Stimulated activated CD8-positive, alpha-beta memory T cell treated with anti-CD3 and anti-CD28 coated beads, Interleukin-7, amount 100 ng/mL, for 1 hour (primary cell): ENCODE results near the gene KIF6.
"Not testable (repeated sequence)": the region's sequence is repeated elsewhere in the genome, so short reads cannot be mapped to it uniquely, and the experiment has no call there.

Source experiments
- DNase-seq, 2 donors: peaks; one replicate each; pipeline ENCODE4 v3.0.0-alpha.2; 2020; ENCODE audit warnings: low read depth in 2 of 2

The KIF6 gene

DNA sequence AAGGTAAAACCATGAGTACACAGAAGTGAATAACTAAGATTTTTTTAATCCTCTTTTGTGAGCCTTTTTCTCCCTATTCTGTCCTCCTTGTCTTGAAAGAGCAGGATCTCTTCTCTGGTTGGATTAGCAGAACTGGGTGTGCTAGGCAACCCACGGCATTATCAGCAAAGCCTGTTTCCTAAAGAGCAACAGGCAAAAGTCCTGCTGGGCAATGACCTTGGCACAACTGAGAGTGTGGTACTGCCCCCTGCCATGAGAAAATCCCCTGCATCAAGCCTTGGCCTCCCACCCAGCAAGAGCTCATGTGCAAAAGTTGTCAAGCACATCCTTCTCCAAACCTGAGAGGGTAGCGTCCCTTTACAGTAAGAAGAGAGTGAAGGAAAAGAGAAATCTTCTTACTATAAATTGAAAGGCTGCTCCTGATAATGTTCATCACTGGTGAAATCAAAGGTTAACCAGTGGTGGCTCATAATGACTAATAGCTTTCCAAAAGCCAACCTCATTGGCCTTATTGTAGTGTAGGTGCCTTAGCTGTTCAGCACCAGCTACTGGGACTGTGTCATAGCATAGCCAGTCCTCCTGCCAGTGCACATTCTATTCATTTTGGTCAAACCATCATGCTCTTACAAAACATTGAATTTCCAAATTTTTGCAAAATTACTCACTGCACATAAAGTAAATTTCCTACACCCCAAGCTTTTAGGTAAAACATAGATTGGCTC lies 17.1 kb downstream of the KIF6 start:
- DNase-seq: no peak

DNA sequence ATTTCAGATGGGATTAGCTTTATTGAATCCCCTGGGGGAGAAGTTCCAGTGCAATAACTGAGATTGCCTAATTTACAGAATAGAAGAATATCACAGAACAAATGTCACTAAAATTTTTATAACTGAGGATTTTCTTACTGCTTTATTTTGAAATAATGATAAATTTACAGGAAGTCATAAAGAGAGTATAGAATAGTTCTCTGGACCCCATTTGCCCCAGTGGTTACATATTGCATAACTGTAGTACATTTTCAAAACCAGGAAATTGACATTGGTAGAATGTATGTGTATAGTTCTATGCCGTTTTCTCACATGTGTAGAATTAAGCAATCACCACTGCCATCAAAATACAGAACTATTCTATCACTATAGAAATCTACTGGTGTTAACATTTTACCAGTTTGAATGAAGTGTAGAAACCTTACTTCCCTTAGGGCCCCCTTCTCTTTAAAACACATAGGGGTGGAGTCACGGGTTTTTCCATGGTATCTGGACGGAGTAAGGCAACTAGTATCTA lies 18.3 kb downstream of the KIF6 start:
- DNase-seq: no peak

DNA sequence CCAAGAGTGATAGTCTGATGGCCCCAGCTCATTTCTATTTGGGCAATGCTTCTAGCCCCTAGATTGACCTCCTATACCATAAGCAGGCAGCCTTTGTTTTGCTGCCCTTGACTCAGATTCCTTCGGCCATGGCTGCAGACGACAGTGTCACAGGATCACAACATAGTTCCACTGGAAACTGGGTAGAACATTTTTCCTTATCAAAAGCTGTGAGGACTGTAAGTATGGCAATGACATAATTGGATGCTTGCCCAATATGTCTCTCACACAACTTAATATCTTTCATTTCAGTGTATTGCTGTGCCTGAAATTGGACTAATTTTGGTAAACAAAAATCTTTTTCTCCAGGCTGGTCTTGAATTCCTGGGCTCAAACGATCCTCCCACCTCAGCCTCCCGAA lies 22.9 kb downstream of the KIF6 start:
- DNase-seq: no peak

DNA sequence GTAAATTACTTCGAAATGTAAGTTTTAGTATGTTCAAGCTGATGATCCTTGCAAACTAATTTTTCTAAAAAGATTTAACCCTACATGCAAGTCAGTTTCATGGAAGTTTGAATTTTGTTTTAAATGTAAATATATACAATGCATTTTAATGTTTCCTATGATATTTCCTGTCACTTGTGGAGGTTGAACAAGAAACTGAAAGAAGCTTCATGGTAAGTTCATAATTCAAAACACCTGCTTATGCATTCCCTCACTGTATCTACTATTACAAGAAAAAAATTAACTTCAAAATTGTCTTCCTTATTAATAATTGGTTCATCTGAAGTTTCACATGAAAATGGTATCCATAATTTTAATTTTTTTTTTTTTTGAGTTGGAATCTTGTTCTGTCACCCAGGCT lies 24.8 kb downstream of the KIF6 start:
- no peak for DNase-seq

DNA sequence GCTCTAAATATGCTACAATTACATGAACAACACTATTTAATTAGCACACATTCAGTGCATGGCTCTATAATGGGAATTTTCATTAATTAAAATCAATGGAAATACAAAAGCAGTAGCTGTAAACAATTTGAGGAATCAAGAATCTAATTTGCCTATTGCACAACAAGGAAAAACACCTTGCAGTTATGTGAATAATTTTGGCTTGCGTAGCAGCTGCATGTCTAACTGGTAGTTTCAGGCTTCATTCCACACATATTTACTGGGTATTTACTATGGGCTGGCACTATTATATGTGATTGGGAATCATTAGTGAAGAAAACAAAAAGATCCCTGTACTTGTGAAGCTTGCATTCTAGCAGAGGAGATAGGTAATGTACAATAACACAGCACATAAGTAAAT lies 26.4 kb downstream of the KIF6 start:
- DNase-seq: no peak

DNA sequence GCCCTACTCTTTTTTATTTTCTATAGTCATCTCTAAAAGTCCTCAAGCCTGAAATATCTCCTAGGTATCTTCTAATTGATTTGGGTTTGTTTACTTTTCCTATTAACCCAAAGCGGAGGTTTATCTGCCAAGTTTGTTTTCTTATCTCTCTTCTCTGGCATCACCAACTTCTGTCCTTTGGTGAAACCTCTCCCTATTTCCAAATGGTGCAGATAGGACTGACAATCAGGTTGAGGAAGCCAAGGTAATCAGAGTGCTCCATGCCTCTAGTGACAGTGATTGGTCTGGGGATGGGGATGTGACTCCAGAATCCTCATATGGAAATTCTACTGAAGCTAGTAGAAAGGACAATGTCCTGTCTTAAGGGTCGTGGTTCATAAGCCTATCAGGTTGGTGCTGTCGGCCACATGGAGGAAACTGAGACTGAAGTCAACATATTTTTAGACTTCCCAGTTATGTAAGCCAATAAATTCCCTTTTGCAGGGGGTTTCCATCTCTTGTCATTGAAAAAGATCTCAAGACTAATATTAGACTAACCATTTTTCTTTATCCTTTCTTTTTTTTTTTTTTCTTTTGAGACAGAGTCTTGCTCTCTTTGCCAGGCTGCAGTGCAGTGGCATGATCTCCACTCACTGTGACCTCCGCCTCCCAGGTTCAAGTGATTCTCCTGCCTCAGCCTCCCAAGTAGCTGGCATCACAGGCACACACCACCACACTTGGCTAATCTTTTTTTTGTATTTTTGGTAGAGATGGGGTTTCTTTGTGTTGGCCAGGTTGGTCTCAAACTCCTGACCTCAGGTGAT lies 28.0 kb downstream of the KIF6 start:
- no peak for DNase-seq

DNA sequence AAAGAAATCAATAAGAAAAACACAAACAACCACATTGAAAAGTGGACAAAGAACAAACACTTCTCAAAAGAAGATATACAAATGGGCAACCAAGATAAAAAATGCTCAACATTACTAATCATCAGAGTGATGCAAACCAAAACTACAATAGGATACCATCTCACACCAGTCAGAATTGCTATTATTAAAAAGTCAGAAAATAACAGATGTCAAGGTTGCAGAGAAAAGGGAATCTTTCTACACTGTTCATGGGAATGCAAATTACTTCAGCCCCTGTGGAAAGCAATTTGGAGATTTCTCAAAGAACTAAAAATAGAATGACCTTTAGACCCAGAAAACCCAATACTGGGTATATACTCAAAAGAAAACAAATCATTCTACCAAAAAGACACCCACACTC lies 29.8 kb downstream of the KIF6 start:
- no peak for DNase-seq

DNA sequence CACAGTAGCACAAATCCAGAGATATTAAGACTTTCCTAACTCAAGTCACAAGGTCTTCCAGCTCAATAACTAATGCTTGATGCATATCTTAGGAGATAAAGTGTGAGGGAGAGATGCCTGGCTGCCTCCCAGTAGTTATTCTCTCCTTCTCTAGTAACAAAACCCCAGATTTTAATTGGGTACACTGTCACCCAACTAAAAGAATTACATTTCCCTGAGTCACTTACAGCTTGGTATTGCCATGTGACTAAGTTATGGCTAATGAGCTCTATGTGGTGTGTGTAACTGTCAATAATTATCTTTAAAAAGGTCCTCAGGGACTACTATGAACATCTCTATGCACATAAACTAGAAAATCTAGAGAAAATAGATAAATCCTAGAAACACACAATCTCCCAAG lies 32.0 kb downstream of the KIF6 start:
- no peak for DNase-seq

DNA sequence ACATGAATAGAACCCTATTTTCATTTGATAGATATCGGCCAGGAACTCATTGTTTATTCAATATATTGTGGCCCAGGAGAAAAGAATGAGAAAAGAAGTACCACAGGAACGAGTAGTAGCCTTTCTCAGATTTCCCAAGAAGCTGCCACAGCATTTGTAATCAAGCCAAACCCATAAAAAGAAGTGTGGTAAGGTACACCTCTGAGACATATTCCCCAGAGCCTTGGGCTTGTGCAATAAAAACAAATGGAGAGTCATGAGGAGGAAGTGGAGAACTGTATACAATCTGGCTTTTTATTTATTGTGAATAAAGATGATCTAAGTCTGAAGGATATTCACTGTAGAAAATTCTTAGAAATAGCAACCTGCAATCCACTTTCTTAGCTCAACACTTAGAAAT lies 36.7 kb downstream of the KIF6 start:
- DNase-seq: no peak

DNA sequence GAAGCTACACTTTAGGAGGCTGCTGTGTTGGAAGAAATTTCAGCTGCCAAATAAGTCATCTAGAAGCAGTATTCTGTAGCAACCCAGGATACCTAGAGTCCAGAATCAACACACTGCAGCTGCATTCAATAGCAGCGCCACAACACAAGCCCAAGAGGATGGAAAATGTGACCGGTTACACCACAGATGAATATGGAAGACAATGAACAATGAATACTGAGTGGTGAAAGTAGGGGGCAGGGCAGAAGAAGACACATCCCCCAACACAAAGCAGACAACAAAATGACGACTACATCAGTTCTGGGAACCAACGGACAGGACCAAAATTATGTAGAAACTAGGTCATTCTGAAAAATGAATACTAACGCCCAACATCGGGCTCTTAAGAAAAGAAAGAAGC lies 38.2 kb downstream of the KIF6 start:
- no peak for DNase-seq

DNA sequence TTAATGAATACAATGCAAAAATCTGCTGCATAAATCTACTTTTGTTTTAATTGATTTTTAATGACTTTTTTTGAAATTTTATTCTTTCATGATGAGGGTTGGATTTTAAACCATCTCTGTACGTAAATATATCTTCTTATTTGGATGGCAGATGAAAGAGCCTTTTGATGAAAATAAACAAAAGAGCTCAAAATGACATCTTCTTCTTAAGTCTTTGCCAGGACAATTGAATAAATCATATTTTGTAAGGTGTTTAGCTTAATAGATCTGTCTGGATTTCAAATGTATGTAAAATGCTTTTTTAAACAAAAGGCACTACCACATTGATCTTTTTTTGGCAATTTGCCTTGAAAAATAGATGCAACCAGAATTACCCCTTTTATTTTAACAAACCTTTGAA lies 39.3 kb downstream of the KIF6 start:
- DNase-seq: no peak

DNA sequence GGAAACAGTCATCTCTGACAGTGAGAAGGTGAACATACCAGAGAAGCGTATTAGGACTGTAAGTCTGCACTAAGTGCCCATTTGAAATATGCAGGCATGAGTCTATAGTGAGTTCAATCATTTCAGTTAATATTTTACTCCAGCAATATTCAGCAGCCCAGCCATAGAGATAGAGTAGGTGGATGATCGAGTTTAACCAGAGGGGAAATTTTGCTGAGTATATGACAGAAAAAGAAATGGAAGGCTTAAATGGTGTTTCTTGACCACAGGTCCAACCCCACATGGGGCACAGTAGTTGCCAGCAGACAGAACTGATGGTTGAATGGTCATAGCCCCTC lies 39.8 kb downstream of the KIF6 start:
- DNase-seq: no peak

DNA sequence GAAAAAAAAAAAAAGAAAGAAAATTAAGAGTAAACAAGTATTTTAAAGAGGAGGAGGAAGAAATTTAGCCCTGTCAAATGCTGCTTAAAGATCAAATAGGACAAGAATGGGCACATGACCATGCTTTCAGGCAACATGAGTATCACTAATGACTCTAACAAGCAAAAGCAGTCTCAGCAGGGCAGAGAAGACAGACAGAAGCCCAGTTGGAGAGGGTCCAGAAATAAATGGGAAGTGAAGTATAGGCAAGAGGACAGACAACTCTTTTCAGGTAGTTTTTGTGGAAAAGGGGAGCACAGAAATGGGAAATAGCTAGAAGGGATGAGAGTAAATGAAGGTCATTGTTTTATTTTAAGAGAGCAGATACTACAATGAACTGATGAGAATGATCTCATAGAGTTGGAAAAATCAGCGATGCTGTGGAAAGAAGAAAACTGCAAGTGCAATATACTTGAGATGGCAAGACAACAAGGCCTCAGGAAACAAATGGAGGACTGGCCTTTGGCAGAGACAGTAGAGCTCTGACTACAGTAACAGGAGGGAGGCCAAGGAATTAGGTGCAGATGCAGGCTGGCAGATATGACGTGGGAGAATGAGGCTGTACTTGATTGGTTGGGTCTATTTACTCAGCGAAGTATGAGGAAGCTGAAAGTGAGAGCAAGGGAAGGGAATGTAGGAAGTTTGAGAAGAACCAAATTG lies 40.3 kb downstream of the KIF6 start:
- DNase-seq: no peak

DNA sequence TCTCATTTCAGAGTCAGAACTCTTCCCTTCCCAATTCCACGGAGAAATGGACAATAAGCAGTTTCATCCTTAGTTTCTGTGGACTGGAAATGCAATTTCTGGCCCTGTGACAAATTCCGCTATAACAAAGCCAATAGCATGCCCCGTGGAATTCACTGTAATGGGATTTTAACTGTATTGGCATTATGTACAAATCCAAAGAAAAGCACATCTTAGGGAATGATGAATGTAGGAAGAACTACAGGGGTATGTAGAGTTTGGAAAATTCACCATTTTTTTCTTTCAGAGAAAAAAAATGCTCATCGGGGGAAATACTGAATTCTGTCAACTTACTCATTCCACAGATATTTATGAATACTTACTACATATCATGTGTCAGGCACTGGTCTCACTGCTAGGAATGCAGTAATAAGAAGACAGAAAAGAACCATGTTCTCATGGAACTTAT lies 43.5 kb downstream of the KIF6 start:
- no peak for DNase-seq

DNA sequence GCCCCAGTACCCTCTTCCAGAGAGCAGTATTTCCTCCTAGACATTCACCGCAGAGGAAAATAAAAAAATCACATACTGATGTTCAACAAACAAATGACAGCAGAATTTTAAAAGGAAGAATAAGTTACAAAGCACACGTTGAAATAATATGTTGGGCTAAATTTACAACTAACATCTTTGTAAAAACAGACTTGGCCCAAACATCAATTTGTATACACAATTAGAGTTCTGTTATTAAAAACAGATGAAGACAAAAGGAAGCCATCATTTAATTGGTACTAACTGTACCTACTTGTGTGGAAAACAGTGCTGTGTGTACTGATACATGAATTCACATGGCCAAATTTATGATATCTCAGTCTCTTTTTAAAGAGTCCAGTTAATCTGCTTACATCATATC lies 46.3 kb downstream of the KIF6 start:
- DNase-seq: no peak

DNA sequence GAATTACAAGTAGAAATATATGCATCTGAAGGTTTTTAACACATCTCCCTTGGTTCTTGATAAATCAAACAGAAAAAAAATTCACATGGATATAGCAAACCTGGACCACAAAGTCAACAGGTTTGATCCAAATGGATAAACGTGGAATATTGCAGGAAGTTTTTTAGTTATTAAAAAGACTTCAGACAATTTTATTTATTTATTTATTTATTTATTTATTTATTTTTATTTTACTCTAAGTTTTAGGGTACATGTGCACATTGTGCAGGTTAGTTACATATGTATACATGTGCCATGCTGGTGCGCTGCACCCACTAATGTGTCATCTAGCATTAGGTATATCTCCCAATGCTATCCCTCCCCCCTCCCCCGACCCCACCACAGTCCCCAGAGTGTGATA lies 47.9 kb downstream of the KIF6 start:
- DNase-seq: not testable (repeated sequence)

DNA sequence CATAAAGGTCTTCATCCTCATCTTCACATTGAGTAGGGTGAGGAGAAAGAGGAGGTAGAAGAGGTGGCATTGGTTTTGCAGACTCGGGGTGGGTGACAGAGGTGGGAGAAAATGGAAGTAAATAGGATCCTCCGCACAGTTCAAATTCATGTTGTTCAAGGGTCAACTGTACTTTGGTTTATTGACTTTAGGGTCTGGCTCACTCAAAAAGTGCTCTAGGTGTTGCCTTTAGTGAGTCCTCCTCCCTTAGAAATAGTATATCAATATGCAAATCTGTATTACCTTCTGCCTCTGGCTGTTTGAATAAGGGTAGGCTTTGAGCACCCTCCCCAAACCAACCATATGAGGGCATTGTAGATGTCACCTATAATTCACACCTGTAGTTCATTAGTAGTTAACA lies 54.7 kb downstream of the KIF6 start:
- DNase-seq: no peak

DNA sequence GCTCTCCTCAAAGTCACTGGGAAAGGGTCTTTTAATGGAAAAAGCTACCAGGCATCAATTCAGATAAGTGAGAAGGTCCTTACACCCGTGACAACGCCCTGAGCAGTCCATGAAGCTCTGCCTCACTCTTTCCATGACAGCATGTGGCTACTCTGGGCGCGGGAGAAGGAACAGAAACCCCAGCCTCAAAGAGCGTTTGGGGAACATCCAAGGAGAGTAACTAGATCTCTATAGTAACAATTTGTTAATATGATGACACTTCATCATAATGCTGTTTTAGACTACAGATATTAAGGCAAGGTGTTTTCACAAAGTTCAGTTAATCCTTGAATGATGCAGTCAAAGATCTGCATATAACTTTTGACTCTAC lies 55.2 kb downstream of the KIF6 start:
- DNase-seq: no peak

DNA sequence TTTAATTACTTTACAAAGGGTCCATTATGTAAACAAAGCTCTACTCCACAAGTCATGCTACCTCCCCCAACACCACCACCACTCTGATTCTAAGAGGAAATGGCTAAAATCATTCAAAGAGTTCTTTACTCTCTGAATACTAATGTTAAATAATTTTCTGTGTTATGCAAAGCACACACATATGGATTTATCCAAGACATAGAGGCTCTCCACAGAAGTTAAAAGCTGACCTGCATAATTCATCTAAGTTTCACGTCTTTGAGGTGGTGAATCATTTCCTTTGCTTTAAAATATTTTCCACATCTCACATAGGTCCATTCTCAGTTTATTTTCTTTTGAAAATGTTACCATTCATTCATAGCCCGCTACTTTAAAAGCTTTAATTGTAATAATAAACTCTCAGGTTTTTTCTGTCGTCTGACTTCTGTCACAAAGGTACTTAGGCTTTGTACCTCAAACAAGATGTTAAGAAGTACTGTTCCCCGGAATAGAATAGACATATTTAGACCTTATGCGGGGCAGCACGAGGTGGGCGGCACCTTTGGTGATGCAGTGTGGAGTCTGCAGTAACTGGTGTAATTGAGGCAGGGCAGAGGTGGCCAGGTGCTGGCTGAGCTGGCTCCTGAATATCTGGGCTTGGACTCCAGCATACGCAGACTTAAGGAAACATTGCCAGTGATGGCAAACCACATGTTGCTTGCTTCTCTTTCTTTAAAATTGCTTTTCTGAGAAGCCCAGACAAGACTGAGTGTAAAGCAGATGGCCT lies 55.8 kb downstream of the KIF6 start:
- no peak for DNase-seq

DNA sequence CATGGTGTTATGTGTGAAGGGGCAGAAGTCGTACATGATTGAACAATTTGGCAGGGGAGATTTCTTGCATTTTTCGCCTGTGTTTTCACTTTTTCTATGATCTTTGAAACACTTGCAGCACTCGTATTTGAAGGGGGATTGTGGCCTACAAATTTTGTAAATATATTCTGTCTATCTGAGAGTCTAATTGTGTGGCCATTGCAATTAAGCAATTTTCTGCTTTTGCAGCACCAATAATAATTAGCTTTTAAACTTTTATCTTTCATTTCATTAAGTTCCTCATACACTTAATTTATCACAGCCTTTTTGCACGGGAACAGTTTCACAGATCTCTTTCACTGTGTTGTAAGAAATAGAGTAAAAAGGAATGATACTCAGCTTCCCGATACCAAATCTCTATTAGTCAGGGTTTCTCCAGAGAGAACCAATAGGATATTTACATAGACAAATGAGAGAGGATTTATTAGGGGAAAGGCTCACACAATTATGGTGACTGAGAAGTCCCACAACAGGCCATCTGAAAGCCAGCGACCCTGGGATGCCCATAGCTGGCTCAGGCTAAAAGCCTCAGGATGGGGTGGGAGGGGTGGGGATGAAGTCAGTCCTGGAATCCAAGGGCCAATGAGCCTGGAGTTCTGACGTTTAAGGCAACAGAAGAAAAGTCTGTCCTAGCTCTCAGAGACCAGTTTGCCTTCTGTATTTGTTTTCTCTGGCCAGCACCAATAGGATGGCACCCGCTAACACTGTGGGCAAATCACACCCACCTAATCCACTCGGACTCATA lies 58.3 kb downstream of the KIF6 start:
- DNase-seq: no peak

DNA sequence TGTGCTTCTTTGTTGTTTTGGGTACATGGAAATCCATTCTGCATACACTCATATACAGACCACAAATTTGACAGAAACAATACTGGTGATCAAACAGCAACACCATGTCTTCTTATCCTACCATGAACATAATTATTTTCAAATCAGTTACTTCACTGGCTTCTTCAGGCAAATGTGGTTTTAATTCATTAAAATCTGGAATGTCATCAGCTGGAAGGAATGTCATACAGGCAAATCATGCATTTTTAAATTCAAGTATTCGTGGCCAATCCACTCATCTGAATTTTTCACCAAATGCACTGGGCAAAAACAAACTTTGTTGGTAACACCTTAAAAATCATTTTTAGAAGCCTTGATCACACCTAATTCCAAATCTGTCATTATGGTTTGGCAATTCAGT lies 59.3 kb downstream of the KIF6 start:
- no peak for DNase-seq
